ENCODE results near the gene CYP21A2.

CYP21A2 gene

GRCh38 chr6:32089082-32089828, 51.0 kb downstream of the CYP21A2 start:
- no peak overlapping the region for H3K4me3 ChIP-seq (ENCODE audit: low read length)
- H4K20me1 ChIP-seq (ENCODE audit: insufficient read depth, low read length): peaks cover 3% of the 10 kb centered on the region; the same call in 1 of the 2 replicates
- peaks cover 15% of the 10 kb centered on the region for H3K4me1 ChIP-seq (ENCODE audit: low read length)
- H3K27me3 ChIP-seq (ENCODE audit: low read depth, low read length): peaks cover 59% of the 10 kb centered on the region
- TF ChIP-seq EZH2phosphoT487 (IDR thresholded peaks at IDR 0.05; ENCODE audit: low read depth): no peak
- no peak for TF ChIP-seq CTCF (IDR thresholded peaks at IDR 0.05; ENCODE audit: low read depth, low read length)
- H2AFZ ChIP-seq (ENCODE audit: low read depth, low read length): no peak overlapping the region
- no peak overlapping the region for H3K27ac ChIP-seq (ENCODE audit: low read length)
- H3K4me2 ChIP-seq (ENCODE audit: low read length): no peak overlapping the region
- no peaks in the 10 kb centered on the region for H3K9me3 ChIP-seq (ENCODE audit: insufficient read depth, low read length)
- H3K79me2 ChIP-seq (ENCODE audit: low read length): no peaks in the 10 kb centered on the region
- H3K9ac ChIP-seq (ENCODE audit: low read length): no peak overlapping the region
- H3K36me3 ChIP-seq (replicated peaks; ENCODE audit: low read depth, low read length): no peaks in the 10 kb centered on the region

Data from OCI-LY3 (cell line).